Measurements from ENCODE around the gene LCN1.

DNA sequence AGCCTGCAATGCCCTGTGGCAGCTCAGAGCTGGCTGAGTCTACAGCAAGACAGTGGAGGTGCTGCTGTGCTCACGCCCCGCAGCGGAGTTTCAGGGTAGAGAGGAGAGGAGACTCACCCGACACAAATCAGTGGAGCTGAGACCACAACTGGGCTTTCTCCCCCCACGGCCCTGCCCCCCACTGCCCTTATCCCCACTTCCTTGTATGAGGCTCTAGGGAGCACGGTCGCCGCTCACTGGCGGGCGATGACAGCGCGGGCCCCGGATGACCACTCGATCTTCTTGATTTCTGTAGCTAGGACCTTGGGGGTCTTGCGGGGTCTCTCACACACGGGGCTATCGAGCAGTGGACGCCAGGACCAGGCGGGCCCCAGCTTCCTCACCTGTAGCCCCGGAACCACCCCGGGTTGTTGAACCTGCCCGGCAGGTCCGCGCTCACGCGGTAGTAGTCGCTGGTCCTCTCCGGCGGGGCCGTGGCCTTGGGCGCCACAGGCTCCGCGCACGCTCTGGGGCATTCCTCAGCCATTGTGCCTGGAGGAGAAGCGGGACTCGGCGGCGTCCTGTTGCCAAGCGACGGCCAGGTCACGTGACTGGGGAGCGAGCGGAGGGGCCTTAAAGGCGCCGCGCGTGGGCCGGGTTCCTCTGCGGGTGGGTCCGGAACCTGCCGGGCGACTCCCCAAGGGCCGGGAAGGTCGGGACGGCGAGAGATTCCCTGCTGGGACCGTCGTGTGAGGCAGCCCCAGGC lies 21.7 kb upstream of the LCN1 start:
- TF ChIP-seq, protein P1, sequence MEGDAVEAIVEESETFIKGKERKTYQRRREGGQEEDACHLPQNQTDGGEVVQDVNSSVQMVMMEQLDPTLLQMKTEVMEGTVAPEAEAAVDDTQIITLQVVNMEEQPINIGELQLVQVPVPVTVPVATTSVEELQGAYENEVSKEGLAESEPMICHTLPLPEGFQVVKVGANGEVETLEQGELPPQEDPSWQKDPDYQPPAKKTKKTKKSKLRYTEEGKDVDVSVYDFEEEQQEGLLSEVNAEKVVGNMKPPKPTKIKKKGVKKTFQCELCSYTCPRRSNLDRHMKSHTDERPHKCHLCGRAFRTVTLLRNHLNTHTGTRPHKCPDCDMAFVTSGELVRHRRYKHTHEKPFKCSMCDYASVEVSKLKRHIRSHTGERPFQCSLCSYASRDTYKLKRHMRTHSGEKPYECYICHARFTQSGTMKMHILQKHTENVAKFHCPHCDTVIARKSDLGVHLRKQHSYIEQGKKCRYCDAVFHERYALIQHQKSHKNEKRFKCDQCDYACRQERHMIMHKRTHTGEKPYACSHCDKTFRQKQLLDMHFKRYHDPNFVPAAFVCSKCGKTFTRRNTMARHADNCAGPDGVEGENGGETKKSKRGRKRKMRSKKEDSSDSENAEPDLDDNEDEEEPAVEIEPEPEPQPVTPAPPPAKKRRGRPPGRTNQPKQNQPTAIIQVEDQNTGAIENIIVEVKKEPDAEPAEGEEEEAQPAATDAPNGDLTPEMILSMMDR (IDR thresholded peaks at IDR 0.05) = peak in 1 of 6 experiments; percentile 29
- TF ChIP-seq POLR2A (IDR thresholded peaks at IDR 0.05) = no peak

Measured in esophagus squamous epithelium (tissue), 4 donors.